ACC112 (cell line): ENCODE measurements around the gene AKR1B1.

Experiments used
- H2AFZ ChIP-seq: fragments of 200-600 bp; sonication (generic); one replicate; pipeline ENCODE4 v1.6.0; 2017; ENCODE audit warnings: antibody characterized with exemption, low read length; ENCODE audit not compliant: unreplicated experiment
- H3K27ac ChIP-seq: fragments of 200-600 bp; sonication (generic); 2 replicates; pipeline ENCODE4 v1.5.1; 2014; ENCODE audit warnings: low read depth, mild to moderate bottlenecking, antibody characterized with exemption, low read length, moderate library complexity
- H3K27me3 ChIP-seq: fragments of 200-600 bp; sonication (generic); 2 replicates; pipeline ENCODE4 v1.6.1; 2014; ENCODE audit warnings: mild to moderate bottlenecking, antibody characterized with exemption, low read length, moderate library complexity, mixed read lengths; ENCODE audit not compliant: insufficient read depth
- H3K36me3 ChIP-seq: fragments of 200-600 bp; sonication (generic); 2 replicates; pipeline ENCODE4 v1.6.1; 2016; ENCODE audit warnings: mild to moderate bottlenecking, antibody characterized with exemption, low read length, moderate library complexity, mixed read lengths; ENCODE audit not compliant: insufficient read depth
- H3K4me1 ChIP-seq: fragments of 200-600 bp; sonication (generic); one replicate; pipeline ENCODE4 v1.6.1; 2016; ENCODE audit warnings: low read length, mixed read lengths; ENCODE audit not compliant: insufficient read depth, unreplicated experiment, control insufficient read depth
- H3K4me3 ChIP-seq: fragments of 200-600 bp; sonication (generic); 2 replicates; pipeline ENCODE4 v1.5.1; 2014; ENCODE audit warnings: mild to moderate bottlenecking, low read depth, low read length
- H3K79me2 ChIP-seq: fragments of 200-600 bp; sonication (generic); one replicate; pipeline ENCODE4 v1.6.0; 2016; ENCODE audit warnings: low read length; ENCODE audit not compliant: control insufficient read depth, unreplicated experiment, insufficient read depth

AKR1B1 gene

GRCh38 chr7:134446923-134447322 lies 12.0 kb downstream of the AKR1B1 start:
- Histone ChIP-seq H3K4me1 (peaks cover 25% of the 10 kb centered on the region), H3K27me3 (no peaks in the 10 kb centered on the region), H3K27ac (no peak overlapping the region), H3K4me3 (no peak overlapping the region), H2AFZ (no peak overlapping the region), H3K36me3 (peaks cover 63% of the 10 kb centered on the region; the same call in 1 of the 2 replicates), H3K79me2 (peaks cover 11% of the 10 kb centered on the region)

- Histone ChIP-seq H3K79me2 (peaks cover 6% of the 10 kb centered on the region), H3K27me3 (no peaks in the 10 kb centered on the region), H2AFZ (no peak overlapping the region), H3K36me3 (peaks cover 68% of the 10 kb centered on the region; the same call in 1 of the 2 replicates), H3K27ac (no peak overlapping the region), H3K4me3 (no peak overlapping the region), H3K4me1 (peaks cover 25% of the 10 kb centered on the region)
Observed at GRCh38 chr7:134446446-134446845, 12.5 kb downstream of the AKR1B1 start.

GRCh38 chr7:134444961-134445315 lies 14.0 kb downstream of the AKR1B1 start:
- no peak overlapping the region for H3K27ac ChIP-seq
- H2AFZ ChIP-seq: no peak overlapping the region
- H3K79me2 ChIP-seq: no peaks in the 10 kb centered on the region
- peaks cover 21% of the 10 kb centered on the region for H3K4me1 ChIP-seq
- H3K36me3 ChIP-seq: peaks cover 65% of the 10 kb centered on the region
- H3K4me3 ChIP-seq: no peak overlapping the region
- no peaks in the 10 kb centered on the region for H3K27me3 ChIP-seq

GRCh38 chr7:134444198-134444960 lies 14.5 kb downstream of the AKR1B1 start:
- H3K79me2 ChIP-seq: no peaks in the 10 kb centered on the region
- no peak overlapping the region for H2AFZ ChIP-seq
- H3K27me3 ChIP-seq: no peaks in the 10 kb centered on the region
- H3K4me1 ChIP-seq: peaks cover 16% of the 10 kb centered on the region
- no peak overlapping the region for H3K4me3 ChIP-seq
- H3K36me3 ChIP-seq: peaks cover 60% of the 10 kb centered on the region
- H3K27ac ChIP-seq: no peak overlapping the region

- H3K4me1 ChIP-seq: peaks cover 9% of the 10 kb centered on the region
- H3K36me3 ChIP-seq: peaks cover 60% of the 10 kb centered on the region
- no peaks in the 10 kb centered on the region for H3K79me2 ChIP-seq
- H3K27me3 ChIP-seq: no peaks in the 10 kb centered on the region
- H2AFZ ChIP-seq: no peak overlapping the region
- H3K27ac ChIP-seq: no peak overlapping the region
- H3K4me3 ChIP-seq: no peak overlapping the region
Observed at GRCh38 chr7:134443396-134444070, 15.4 kb downstream of the AKR1B1 start.

- Histone ChIP-seq H3K4me1 (no peaks in the 10 kb centered on the region), H3K4me3 (no peak overlapping the region), H3K36me3 (peaks cover 52% of the 10 kb centered on the region), H3K27me3 (no peaks in the 10 kb centered on the region), H3K79me2 (no peaks in the 10 kb centered on the region), H3K27ac (no peak overlapping the region), H2AFZ (no peak overlapping the region)
Observed at GRCh38 chr7:134442441-134443220, 16.3 kb downstream of the AKR1B1 start.

- H3K36me3 ChIP-seq: peaks cover 48% of the 10 kb centered on the region
- no peaks in the 10 kb centered on the region for H3K79me2 ChIP-seq
- no peaks in the 10 kb centered on the region for H3K27me3 ChIP-seq
- H3K4me1 ChIP-seq: no peaks in the 10 kb centered on the region
- no peak overlapping the region for H2AFZ ChIP-seq
- no peak overlapping the region for H3K27ac ChIP-seq
- no peak overlapping the region for H3K4me3 ChIP-seq
Observed at GRCh38 chr7:134441264-134441663, 17.6 kb downstream of the AKR1B1 start.

- Histone ChIP-seq H2AFZ (no peak overlapping the region), H3K27ac (no peak overlapping the region), H3K4me3 (no peak overlapping the region), H3K27me3 (no peaks in the 10 kb centered on the region), H3K36me3 (peaks cover 40% of the 10 kb centered on the region), H3K79me2 (no peaks in the 10 kb centered on the region), H3K4me1 (peaks cover 2% of the 10 kb centered on the region)
Observed at GRCh38 chr7:134440476-134440875, 18.4 kb downstream of the AKR1B1 start.

GRCh38 chr7:134440067-134440466 lies 18.8 kb downstream of the AKR1B1 start:
- no peak overlapping the region for H3K27ac ChIP-seq
- H3K4me1 ChIP-seq: peaks cover 6% of the 10 kb centered on the region
- no peaks in the 10 kb centered on the region for H3K79me2 ChIP-seq
- H3K36me3 ChIP-seq: peaks cover 37% of the 10 kb centered on the region
- H2AFZ ChIP-seq: no peak overlapping the region
- H3K27me3 ChIP-seq: no peaks in the 10 kb centered on the region
- H3K4me3 ChIP-seq: no peak overlapping the region

GRCh38 chr7:134438946-134439345 lies 20.0 kb downstream of the AKR1B1 start:
- H3K27me3 ChIP-seq: no peaks in the 10 kb centered on the region
- H3K36me3 ChIP-seq: peaks cover 29% of the 10 kb centered on the region
- peaks cover 18% of the 10 kb centered on the region for H3K4me1 ChIP-seq
- no peaks in the 10 kb centered on the region for H3K79me2 ChIP-seq
- H2AFZ ChIP-seq: no peak overlapping the region
- no peak overlapping the region for H3K27ac ChIP-seq
- H3K4me3 ChIP-seq: no peak overlapping the region
